HuH-7.5 (cell line): Measurements from ENCODE around the gene SEC22C.

ENCODE experiments used
- DNase-seq: peaks from one replicate; pipeline ENCODE4 v3.0.0; 2011; ENCODE audit warnings: low spot score

The SEC22C gene

DNA sequence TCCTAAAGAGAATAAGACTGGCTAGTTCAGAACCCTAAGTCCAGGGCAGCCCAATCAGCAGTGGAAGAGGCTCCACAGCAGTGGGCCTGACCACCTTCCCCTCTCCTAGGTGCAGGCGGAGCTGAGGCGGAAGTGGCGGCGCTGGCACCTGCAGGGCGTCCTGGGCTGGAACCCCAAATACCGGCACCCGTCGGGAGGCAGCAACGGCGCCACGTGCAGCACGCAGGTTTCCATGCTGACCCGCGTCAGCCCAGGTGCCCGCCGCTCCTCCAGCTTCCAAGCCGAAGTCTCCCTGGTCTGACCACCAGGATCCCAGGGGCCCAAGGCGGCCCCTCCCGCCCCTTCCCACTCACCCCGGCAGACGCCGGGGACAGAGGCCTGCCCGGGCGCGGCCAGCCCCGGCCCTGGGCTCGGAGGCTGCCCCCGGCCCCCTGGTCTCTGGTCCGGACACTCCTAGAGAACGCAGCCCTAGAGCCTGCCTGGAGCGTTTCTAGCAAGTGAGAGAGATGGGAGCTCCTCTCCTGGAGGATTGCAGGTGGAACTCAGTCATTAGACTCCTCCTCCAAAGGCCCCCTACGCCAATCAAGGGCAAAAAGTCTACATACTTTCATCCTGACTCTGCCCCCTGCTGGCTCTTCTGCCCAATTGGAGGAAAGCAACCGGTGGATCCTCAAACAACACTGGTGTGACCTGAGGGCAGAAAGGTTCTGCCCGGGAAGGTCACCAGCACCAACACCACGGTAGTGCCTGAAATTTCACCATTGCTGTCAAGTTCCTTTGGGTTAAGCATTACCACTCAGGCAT lies 45.6 kb downstream of the SEC22C start:
- DNase-seq = peak; percentile 71

DNA sequence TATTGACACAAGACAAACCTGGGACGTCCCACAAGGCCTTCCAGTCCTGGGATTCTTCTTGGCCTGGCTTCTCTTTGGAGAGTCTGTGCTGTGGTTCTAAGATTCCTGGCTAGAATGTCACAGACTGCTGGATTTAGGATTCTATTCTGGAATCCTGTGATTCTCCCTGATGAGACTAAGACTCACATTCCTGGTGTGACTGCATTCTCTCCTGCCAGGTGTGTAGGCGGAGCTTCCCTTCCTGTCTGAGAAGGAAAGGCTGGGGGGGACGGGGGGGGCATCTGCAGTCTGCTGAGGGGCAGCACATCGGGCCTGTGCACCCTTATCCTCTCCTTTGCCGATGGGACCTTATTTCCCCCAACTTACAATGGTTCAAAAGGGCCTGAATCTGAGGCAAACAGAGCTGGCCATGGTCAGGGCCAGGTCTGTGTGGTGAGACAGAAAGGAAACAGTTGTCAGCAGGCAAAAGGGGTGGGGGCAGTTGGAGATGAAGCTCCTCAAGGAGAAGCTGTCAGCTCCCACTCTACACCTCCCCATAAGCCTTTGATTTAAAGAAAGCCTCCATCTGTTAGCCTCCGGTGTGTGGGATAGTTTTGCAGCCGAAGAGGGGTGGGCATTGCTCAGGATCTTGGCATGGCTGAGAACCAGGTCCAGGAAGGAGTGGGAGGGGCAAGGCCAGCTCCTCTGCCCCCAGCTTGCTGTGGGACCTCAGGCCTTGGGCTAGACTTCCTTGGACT lies 48.4 kb downstream of the SEC22C start:
- DNase-seq = no peak

DNA sequence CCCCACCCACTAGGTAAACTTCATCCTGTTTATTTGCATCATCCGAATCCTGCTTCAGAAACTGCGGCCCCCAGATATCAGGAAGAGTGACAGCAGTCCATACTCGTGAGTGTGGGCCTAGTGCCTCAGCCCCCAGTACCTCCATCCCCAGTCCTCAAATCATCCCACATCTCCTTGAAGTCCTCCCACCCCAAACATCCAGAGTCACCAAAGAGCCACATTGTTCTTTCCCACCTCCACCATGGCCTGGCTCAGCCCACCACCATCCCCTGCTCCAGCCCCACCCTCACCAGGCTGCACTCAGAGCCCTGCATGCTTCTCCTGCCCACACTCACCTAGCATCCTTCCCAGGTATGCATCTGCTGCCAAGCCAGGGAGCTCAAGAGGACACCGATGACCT lies 49.5 kb downstream of the SEC22C start:
- no peak for DNase-seq

DNA sequence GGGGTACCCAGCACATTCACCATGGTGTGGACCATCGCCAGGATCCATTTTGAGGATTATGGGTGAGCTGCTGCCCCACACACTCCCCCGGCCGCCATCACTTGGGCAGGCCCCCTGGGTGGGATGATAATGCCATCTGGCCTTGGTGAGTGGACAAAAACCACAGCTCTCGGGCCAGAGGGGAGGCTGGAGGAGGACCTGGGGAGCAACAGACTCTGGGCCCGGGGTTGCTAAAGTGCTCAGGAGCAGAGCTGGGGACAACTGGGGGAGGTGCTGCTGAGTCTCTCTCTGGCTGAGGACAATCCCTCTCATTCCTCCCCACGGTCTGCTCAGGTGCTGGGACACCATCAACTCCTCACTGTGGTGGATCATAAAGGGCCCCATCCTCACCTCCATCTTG lies 50.3 kb downstream of the SEC22C start:
- no peak for DNase-seq

DNA sequence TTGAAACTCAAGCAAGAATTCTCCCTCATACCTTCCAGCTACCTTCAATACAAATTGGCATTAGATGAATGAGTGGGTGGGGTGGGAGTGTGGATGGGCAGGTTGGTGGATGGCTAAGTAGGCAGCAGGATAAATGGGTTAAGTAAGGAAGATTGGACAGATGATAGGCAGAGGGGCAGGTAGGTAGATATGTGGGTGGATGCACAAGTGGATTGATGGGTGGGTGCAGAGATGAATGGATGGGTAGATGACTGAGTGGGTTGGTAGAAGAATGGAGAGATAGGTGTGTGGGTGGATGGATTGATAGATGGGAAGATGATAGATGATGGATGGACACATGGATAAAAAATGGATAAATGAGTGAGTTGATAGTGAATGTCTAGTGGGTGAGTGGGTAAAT lies 51.7 kb downstream of the SEC22C start:
- no peak for DNase-seq

DNA sequence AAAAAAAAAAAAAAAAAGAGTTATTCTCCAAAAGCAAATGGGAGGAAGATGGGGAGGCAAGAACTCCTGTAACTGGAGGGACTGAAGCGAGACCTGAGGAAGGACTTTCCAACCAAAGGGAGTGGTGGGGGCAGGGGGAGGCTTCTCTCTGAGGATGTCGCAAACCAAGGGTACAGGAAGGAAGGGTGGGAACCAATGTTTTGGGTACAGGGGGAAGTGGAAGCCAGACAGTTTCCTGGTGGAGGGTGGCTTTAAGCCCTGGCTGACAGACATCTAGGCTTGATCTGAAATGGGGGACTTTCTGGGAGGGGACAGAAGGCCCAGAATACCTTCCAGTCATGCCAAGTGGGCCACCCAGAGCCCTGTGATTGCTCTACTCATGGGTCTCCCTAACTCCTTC lies 52.3 kb downstream of the SEC22C start:
- DNase-seq = no peak

DNA sequence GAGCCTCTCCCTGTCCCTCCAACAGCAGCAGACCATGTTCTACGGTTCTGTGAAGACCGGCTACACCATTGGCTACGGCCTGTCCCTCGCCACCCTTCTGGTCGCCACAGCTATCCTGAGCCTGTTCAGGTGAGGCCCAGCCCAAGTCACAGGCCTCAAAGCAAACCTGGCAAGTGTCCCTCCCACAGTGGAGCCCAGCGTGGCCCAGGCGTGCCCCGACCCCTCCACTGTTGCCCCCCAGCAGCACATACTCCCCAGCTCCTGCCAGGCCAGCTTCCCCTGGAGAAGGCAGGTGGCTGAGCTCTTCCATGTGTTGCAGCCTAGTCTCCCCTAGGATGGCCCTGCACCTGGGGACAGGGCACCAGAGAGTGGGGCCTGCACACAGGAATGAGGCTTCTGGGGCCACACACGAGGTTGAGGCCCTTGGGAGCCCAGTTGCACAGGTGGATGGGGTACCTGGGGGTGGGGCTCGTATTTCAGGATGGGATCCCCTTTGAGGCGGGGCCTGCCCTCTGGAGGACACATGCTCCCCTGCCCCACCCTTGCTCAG lies 54.3 kb downstream of the SEC22C start:
- DNase-seq = no peak

DNA sequence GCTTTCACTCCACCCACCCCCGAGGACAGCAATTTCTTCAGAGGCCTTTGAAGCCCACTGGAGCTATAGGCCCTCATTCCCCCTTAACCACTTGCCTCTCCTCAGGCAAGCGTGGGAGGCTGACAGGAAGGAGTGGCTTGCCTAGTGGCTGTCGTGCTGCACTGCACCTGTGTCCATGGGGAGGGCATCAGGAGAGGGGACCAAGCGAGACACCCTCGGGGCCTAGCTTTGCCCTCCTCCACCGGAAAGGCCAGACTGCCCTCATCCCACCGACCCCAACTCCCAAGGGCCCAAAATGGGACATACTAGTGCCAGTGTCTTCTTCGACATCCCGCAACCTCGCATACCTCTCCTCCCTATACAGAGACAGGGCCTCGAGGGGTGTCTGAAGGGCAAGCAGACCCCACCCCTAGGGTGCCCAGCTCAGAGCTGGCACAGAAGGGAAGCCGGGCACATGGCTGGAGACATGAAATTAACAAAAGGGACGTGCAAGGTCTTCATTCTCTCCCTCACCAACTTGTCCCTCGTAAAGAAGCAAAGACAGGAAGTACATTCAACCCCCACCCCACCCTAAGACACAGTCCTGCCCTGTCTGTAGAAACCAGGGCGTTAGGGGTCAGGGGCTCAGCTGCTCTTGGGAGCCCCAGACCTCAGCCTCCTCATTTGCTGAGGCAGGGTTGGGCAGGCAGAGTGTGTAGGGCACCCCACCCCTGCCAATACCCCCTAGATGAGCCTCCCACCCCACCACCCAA lies 55.0 kb downstream of the SEC22C start:
- DNase-seq = no peak

DNA sequence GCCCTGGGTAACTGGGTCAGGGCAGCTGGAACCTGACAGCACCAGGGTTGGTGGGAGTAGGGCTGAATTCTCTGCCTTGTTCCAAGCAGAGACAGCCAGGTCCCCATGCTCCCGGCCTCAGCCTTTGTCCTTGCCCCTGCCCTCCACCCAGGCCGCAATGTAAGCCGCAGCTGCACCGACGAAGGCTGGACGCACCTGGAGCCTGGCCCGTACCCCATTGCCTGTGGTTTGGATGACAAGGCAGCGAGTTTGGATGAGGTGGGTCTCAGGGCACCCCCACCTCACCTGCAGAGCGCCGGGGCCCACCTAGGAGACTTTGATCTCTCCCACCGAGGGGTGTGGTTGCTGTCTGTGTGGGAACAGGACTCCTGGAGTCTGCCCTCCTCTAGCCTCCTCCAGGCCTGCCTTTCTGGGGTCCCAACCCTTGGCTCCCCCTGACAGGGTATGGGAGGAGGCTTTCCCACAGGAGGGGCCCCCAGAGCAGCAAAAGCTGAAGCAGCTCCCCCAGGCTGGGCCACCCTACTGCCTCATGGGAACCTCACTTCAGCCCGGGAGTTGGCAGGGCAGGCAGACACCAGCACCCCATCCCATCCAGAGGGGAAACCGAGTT lies 55.9 kb downstream of the SEC22C start:
- DNase-seq = no peak

DNA sequence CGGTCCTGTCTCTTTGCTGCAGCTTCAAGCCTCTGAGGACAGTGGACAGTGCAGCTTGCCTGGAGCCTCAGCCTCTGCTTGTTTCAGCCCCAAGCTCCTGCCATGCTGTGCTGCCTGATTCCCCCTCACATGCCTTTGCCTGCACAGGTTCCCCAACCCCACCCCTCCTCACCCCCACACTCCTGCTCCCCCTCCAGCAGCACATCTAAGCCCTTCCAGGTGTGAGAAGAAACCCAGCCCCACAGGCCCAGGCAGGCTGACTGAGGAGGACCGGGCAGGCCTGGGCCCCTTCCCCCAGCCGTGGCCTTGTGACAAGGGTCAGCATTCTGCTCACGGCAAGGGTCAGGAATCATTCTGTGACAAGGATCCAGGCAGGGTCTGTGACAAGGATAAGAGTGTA lies 56.6 kb downstream of the SEC22C start:
- DNase-seq = no peak

DNA sequence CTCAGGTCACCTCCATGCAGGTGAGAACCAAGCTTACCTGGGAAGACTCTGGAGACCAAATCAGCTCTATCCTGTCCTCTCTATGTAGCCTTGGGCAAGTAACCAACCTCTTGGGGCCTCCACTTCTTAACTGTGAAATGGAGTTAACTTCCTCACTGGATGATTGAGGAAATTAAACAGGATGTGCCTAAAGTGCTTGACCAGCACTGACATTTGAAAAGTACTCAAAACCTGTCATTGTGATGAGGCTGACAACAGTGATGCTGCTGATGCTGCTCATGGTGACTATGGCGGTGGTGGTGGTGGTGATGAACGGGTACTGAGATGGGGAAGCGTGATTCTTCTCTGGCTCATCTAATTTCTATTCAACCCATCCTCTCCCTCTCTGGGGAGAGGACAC lies 57.0 kb downstream of the SEC22C start:
- DNase-seq = no peak

DNA sequence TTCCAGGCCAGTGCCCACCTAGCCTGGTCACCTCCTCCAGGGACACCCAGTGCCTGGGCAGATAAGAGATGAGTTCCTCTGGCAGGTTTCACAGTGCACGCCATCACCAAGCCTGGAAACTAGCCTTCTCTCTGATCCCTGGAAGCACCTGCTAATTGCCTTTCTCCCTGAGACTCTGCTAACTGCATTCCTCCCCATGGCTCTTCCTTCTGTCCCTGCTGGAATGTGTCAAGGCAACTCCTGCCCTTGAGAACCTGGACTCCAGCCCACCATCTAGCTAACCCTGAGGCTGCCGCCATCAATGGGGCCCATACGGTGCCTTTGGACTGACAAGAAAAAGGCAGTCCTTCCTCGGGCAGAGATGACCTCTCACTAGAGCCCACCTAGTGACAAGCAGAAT lies 60.9 kb downstream of the SEC22C start:
- DNase-seq = no peak

DNA sequence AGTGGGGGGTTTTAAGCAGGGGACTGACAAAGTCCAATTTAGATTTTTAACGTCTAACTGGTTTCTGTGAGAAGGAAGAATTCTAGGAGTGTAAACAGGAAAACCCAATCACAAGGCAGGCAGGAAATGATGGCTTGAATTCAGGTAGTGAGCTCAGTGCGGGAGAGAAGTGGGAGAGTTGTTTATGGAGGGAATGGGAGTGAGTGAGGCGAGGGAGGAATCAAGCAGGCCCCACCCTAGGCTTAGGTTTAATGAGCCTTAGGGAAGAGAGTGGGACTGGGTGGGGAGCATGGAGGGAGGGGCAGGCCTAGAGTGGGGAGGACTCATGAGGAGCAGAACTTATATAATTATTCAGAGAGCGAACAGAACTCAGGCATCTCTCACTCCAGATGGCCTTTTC lies 61.4 kb downstream of the SEC22C start:
- no peak for DNase-seq

DNA sequence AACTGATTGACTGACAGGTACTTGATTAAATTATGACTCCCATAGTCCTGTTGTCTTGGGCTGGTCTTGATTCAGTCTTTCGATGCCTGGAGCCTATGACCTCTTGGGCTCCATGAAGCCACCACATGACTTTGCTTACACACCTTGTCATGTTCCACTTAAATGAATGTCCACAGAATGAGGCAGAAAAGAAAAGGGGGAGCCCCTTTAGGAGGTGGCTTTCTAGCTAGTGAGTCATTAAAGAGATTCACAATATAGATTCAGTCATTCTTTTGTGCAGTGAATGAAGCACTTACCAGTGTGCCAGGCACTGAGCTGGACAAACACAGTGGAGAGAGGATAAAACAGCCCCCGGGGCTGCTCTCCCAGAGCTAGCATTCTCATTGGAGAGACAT lies 62.2 kb downstream of the SEC22C start:
- no peak for DNase-seq

DNA sequence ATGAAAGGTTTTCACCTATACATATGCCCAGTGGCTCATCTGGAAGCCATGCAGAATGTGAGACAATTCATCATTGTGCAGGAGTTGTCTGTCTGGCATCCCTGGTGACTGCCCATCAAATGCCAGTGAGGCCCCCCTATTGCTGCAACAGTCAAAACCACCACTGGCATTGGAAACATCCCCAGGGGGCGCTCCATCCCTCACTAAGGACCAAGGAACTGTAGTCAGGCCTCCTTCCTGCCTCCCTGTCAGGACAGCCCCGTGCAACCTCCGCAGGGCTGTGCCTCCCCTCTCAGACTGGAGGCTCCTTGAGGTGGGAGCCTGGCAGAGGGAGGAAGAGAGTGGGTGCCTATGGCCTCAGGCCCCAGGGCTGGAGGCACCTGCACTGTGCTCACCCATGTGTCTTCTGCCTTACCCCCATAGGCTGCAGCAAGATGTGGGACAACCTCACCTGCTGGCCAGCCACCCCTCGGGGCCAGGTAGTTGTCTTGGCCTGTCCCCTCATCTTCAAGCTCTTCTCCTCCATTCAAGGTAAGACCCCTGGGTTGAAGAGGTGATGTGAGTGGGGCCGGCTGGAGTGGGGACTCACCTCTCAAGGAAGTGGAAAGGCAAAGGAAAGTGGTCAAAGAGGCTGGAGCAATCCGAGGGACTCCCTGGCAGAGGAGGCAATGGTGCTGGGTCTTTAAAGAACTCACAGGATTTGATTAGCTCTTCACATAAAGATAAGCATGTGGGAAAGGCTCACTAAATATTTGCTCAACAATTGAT lies 62.8 kb downstream of the SEC22C start:
- DNase-seq = no peak

DNA sequence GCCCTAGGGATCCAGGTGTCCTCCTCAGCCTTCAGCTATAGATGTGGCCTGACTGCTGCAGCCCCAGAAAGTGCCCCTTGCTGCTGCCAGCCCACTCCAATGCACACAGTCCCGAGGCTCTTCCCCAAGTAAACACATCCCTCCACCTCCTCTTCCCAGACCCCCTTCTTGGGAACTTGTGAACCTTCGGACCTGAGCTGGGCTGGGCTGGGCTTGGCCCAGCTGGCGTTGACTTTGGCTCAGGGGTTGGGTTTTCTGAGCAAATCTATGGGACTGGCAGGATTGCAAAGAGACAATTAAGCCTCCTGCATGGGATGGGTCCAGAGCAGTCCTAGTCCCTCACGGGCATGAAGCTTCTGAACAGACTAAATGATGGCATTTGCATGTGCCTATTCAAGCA lies 64.7 kb downstream of the SEC22C start:
- DNase-seq = no peak

DNA sequence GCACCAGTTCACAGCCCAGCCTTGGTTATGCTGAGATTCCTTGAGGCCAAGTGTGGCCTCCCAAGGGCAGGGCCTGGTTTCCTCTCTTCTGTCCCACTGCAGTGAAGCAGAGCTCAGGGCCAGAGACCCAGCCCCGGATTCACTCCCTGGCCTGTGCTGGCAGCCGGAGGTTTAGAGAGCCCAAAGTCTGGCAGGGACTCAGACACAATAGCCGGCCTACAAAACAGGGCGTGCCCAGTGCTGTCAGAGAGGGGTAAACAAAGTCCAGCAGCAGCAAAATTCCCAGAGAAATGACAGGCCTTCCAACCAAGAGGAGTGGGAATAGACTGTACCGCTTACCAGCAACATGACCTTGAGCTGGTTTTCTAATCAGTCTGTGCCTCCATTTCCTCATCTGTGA lies 65.3 kb downstream of the SEC22C start:
- no peak for DNase-seq

DNA sequence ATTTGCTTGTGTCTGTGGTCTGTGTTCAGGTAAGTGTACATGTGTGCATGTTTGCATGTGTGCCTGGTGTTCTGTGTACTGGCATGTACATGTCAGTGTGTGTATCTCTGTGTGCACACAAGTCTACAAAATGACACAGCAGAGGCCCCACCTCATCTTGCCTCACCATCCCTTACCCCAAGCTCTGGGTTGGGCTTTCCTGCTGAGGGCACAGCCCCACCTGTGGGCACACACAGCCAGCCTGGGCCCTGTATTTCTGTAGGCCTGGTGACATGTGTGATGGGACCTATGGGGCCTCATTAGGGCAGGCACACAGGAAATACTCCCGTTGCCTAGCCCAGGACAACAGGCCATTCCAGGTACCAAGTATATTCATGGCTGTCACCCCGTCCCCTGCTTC lies 65.8 kb downstream of the SEC22C start:
- no peak for DNase-seq

DNA sequence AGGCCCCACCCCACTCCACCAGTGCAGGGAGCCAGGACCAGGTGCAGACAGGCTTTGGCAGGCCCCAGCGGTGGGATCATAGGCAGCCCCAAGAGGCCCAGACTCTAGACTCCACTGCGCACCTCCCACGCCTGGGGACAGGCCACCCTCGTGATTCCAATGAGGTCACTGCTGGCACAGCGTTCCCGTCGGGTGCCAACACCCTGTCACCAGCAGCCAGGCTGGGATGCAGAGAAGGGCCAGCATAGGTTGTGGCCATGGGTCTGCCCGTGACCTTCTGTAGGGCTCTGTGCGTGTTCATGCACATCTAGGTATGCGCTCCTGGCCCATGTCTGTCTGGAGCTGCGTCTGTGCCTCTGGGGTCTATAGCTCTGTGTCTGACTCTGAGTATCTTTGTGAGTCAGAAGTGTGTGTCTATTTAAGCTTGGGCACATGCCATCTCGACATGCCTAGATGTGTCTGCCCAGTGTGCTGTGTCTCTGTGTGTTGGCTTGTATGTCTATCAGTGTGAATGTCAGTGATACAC lies 66.3 kb downstream of the SEC22C start:
- DNase-seq = no peak

DNA sequence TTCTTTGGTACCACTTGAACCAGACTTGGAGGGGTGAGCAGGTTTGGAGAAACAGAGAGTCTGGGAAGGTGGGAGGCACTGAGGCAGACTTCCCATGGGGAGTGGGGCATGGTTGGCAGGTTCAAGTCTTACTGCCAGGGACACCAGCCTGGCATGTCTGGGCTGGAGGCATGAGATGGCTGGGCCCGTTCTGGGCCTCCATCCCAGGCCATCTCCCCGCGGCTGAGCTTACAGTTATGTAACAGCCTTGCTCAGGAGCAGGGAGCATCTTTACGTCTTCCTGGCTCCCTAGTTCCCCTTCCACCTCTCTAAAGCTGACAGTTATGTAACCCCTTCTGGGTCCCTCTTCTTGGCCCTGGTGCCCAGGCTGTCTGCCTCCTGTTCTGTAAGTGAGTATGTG lies 66.9 kb downstream of the SEC22C start:
- DNase-seq = no peak

DNA sequence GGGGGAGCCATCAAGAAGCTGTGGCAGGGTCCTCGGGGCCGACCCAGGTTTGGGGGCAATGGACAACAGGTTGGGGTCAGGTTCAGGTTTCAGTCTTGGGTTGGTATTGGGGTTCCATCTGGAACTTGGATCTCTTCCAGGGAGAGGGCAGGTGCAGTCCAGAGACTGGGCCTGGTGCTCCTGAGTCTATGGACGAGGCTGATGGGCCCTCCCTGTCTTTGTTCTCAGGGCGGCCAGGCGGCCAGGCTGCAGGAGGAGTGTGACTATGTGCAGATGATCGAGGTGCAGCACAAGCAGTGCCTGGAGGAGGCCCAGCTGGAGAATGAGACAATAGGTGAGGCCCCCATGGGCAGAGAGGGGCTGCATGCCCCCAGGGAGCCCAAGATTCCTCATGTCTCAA lies 68.2 kb downstream of the SEC22C start:
- DNase-seq = no peak
